Activated CD4-positive, alpha-beta T cell treated with anti-CD3 and anti-CD28 coated beads for 36 hours (primary cell): ENCODE measurements around the gene CRB2. TPM values are rescaled to one million over a fixed set of nuclear protein-coding genes. Genes with fewer than 3 reads are reported as not detected.

Experiments
- ATAC-seq: fragments of 200-7000 bp; cut with Tn5 transposase; one replicate; pipeline ENCODE4 v1.10.0; 2021; ENCODE audit warnings: mild to moderate bottlenecking, moderate library complexity
- CTCF ChIA-PET: fragments of 350-600 bp; sonication (Branson Sonifier 250); formaldehyde crosslinking; loops from one replicate; lab custom pipeline; 2021; ENCODE audit warnings: antibody characterized with exemption; lab: Charles Lee
- POLR2A ChIA-PET: fragments of 350-600 bp; sonication (Branson Sonifier 250); formaldehyde crosslinking; loops from one replicate; lab custom pipeline; 2021; ENCODE audit warnings: antibody characterized with exemption, inconsistent platforms; lab: Charles Lee
- DNase-seq: peaks from one replicate; pipeline ENCODE4 v3.0.0-alpha.2; 2020
- H3K27ac Mint-ChIP-seq: one replicate; pipeline ENCODE4 v1.8.0; 2021; ENCODE audit warnings: mixed read lengths
- H3K27me3 Mint-ChIP-seq: one replicate; pipeline ENCODE4 v1.8.0; 2021; ENCODE audit warnings: mixed read lengths
- H3K36me3 Mint-ChIP-seq: one replicate; pipeline ENCODE4 v1.8.0; 2021; ENCODE audit warnings: low read depth, mixed read lengths
- H3K4me1 Mint-ChIP-seq: one replicate; pipeline ENCODE4 v1.8.0; 2021; ENCODE audit warnings: mixed read lengths
- H3K4me3 Mint-ChIP-seq: one replicate; pipeline ENCODE4 v1.8.0; 2021; ENCODE audit warnings: mild to moderate bottlenecking, moderate library complexity, mixed read lengths
- H3K9me3 Mint-ChIP-seq: one replicate; pipeline ENCODE4 v1.8.0; 2021; ENCODE audit warnings: low read depth, mixed read lengths
- intact Hi-C, 2 experiments: fragments of 100-400 bp; cut with DNase I in 1 of 2; cut with micrococcal nuclease in 1 of 2; formaldehyde crosslinking; loops; one replicate each; pipeline versions ENCODE4 v1.14.2 to v1.15.1; 2022 to 2024; cut with DNase I, micrococcal nuclease
- total RNA-seq, 2 experiments: library from RNA; stranded (reverse); gene quantifications; one replicate each; pipeline ENCODE4 v1.2.3, GENCODE V29; 2021

The CRB2 gene
- not detected for total RNA-seq

DNA sequence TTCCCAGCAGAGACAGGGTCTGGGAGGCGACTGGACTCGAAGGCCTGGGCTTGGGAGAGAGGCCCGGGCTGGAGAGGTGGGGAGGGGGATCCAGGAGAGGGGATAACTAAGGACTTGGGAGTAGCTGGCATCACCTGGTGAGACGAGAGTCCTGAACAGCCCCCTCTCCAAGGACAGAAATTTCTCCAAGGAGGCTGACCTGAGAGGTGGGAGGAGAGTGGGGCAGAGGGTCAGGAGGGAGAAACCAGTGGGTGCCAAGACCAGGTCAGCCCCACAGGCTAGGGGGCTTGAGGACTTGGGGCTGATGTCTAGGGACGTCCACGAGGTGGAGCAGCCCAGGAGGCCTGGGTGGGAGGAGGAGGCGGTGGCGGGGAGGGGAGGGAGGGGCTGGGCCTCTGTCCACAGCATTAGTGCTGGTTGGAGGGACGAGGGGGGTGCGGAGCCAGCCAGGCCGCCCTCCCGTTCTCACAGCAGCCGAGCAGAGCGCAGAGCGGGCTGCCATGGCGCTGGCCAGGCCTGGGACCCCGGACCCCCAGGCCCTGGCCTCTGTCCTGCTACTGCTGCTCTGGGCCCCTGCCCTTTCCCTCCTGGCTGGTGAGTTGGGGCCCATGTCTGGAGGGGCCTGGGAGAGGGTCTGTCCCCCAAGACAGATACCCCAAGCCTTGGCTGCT, at the start of gene CRB2:
Gene CRB2 (plus strand): TSS at position 437 of the 671 bp plus-strand sequence. CDS start 64 bp downstream, at position 501.
- DNase-seq, result no peak
- ChIA-PET CTCF (interaction anchor here (0.6 to 3.3 kb wide), 5 partner anchors 11 to 308 kb away, joined by 3 to 20 read pairs (median 3); no protein-coding TSS in a partner anchor), POLR2A (no interaction called here)
- Mint-ChIP-seq H3K9me3 (no peaks in the 10 kb centered on the region), H3K4me1 (peaks cover 16% of the 10 kb centered on the region), H3K4me3 (no peak within 1 kb of the TSS), H3K27ac (no peak within 1 kb of the TSS), H3K36me3 (no peaks in the 10 kb centered on the region), H3K27me3 (peaks cover 6% of the 10 kb centered on the region)
- ATAC-seq, result no peak
- intact Hi-C loops, result no loop called here

GRCh38 chr9:123309611-123310010, 46.4 kb upstream of the CRB2 start:
- Mint-ChIP-seq H3K9me3 (no peaks in the 10 kb centered on the region), H3K4me3 (no peak overlapping the region), H3K27ac (no peak overlapping the region), H3K27me3 (no peaks in the 10 kb centered on the region), H3K4me1 (peaks cover 13% of the 10 kb centered on the region), H3K36me3 (no peaks in the 10 kb centered on the region)
- ChIA-PET POLR2A (no interaction called here), CTCF (interaction anchor here (1.1 kb wide), 1 partner anchor 138 kb away, joined by 5 read pairs; no protein-coding TSS in a partner anchor)
- intact Hi-C loops, result no loop called here
- no peak for DNase-seq
- ATAC-seq, result no peak

DNA sequence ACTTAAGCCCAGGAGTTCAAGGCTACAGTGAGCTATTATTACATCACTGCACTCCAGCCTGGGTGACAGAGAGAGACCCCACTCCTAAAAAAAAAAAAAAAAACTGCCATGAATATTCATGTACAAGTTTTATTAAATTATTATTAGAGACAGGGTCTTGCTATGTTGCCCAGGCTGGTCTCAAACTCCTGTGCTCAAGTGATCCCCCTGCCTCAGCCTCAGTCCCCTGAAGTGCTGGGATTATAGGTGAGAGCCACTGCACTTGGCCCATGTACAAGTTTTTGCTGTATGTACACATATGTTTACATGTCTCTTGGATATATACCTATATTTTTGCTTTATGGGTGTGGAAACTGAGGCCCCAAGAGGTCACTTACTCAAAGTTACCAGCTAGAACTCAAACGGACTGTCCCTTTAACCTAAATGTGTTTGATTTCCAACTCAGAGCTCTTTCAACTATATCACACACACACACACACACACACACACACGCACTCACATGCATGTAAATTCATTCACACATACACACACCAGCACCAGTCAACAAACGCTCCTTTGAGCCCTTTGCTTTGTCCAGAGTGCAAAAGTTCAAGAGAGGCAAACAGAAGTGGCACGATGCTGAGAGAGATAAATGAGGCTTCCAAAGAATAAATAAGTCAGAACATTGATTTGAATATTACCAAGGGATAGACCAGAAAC, 45.3 kb upstream of the CRB2 start:
- DNase-seq, result no peak
- POLR2A ChIA-PET, result no interaction called here

DNA sequence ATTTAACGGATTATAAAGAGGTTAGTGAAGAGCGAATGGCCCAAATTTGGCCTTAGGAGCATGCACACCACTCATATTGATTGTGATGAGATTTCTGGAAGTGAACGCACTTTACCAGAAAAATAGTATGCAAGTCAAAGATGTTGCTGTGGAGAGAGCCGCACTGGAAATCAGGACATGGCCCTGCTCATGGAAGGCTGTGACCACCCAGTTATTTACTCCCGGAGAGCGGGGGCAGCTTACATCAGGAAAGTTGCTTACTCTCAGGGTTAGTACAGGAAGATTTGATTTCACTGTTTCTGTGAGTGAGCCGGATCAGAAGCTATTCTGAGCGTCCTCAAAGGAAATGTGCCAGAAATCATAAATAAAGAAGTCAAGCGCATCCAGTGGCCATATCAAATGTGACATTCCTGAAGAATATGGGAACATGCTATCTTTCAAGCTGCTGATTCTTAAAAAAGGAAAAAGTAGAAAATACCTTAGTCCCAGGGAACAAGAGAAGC, 44.7 kb upstream of the CRB2 start:
- H3K9me3 Mint-ChIP-seq, result no peaks in the 10 kb centered on the region
- intact Hi-C loops, result no loop called here
- ATAC-seq, result no peak
- ChIA-PET POLR2A (no interaction called here), CTCF (no interaction called here)
- peaks cover 2% of the 10 kb centered on the region for H3K4me1 Mint-ChIP-seq
- no peaks in the 10 kb centered on the region for H3K27me3 Mint-ChIP-seq
- no peak for DNase-seq
- no peak overlapping the region for H3K4me3 Mint-ChIP-seq
- no peaks in the 10 kb centered on the region for H3K36me3 Mint-ChIP-seq
- no peak overlapping the region for H3K27ac Mint-ChIP-seq

More for the DNA sequence above, 45.3 kb upstream of the CRB2 start:
- H3K27ac Mint-ChIP-seq, result no peak overlapping the region
- intact Hi-C loops, result no loop called here
- peaks cover 4% of the 10 kb centered on the region for H3K4me1 Mint-ChIP-seq
- CTCF ChIA-PET, result interaction anchor here (1.1 kb wide), 1 partner anchor 137 kb away, joined by 5 read pairs; no protein-coding TSS in a partner anchor
- no peaks in the 10 kb centered on the region for H3K36me3 Mint-ChIP-seq
- ATAC-seq, result no peak
- no peaks in the 10 kb centered on the region for H3K9me3 Mint-ChIP-seq
- no peaks in the 10 kb centered on the region for H3K27me3 Mint-ChIP-seq
- H3K4me3 Mint-ChIP-seq, result no peak overlapping the region

- DNase-seq, result no peak
- intact Hi-C loops, result no loop called here
- Mint-ChIP-seq H3K27ac (no peak overlapping the region), H3K27me3 (no peaks in the 10 kb centered on the region), H3K36me3 (no peaks in the 10 kb centered on the region), H3K4me3 (no peak overlapping the region), H3K4me1 (peaks cover 3% of the 10 kb centered on the region), H3K9me3 (no peaks in the 10 kb centered on the region)
- ChIA-PET CTCF (no interaction called here), POLR2A (no interaction called here)
- ATAC-seq, result no peak
Measured at GRCh38 chr9:123312306-123312877, 43.6 kb upstream of the CRB2 start.

DNA sequence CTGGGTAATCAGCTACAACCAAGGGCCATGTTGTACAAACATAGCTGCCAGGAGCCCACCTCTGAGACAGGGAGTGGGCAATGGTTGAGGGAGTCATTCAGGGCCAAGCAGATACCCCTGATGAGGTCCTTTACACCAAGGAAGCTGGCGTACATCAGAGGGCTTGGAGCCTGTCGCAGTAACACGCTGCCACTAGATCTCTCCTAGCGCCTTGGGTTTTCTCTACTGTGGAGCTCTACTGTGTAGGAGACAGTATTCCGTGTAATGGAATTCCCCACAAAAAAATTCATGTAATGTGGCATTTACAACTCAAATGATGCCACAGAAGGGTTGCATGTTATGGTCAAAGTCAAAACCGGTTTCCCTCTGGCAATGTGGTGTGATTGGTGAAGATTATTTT, 41.4 kb upstream of the CRB2 start:
- DNase-seq, result no peak
- ChIA-PET POLR2A (no interaction called here), CTCF (no interaction called here)
- H3K4me1 Mint-ChIP-seq, result peaks cover 12% of the 10 kb centered on the region
- H3K27me3 Mint-ChIP-seq, result no peaks in the 10 kb centered on the region
- H3K9me3 Mint-ChIP-seq, result no peaks in the 10 kb centered on the region
- no peaks in the 10 kb centered on the region for H3K36me3 Mint-ChIP-seq
- no peak for ATAC-seq
- no peak overlapping the region for H3K27ac Mint-ChIP-seq
- intact Hi-C loops, result no loop called here
- no peak overlapping the region for H3K4me3 Mint-ChIP-seq

- ChIA-PET POLR2A (interaction anchor here (0.7 kb wide), 1 partner anchor 380 kb away, joined by 3 read pairs; no protein-coding TSS in a partner anchor), CTCF (no interaction called here)
- Mint-ChIP-seq H3K9me3 (no peaks in the 10 kb centered on the region), H3K27me3 (no peaks in the 10 kb centered on the region), H3K36me3 (no peaks in the 10 kb centered on the region), H3K27ac (no peak overlapping the region), H3K4me1 (peaks cover 12% of the 10 kb centered on the region), H3K4me3 (no peak overlapping the region)
- ATAC-seq (no peak), DNase-seq (no peak)
- intact Hi-C loops, result no loop called here
Measured at GRCh38 chr9:123315635-123316034, 40.4 kb upstream of the CRB2 start.

GRCh38 chr9:123316053-123316718, 39.8 kb upstream of the CRB2 start:
- Mint-ChIP-seq H3K36me3 (no peaks in the 10 kb centered on the region), H3K4me1 (peaks cover 12% of the 10 kb centered on the region), H3K27me3 (no peaks in the 10 kb centered on the region), H3K27ac (no peak overlapping the region), H3K9me3 (no peaks in the 10 kb centered on the region), H3K4me3 (no peak overlapping the region)
- ChIA-PET CTCF (no interaction called here), POLR2A (interaction anchor here (0.7 kb wide), 1 partner anchor 380 kb away, joined by 3 read pairs; no protein-coding TSS in a partner anchor)
- ATAC-seq (no peak), DNase-seq (no peak)
- intact Hi-C loops, result no loop called here

GRCh38 chr9:123318202-123318601, 37.8 kb upstream of the CRB2 start:
- DNase-seq (peak; percentile 40), ATAC-seq (no peak)
- peaks cover 30% of the 10 kb centered on the region for H3K4me1 Mint-ChIP-seq
- no peaks in the 10 kb centered on the region for H3K36me3 Mint-ChIP-seq
- H3K4me3 Mint-ChIP-seq, result no peak overlapping the region
- intact Hi-C loops, result no loop called here
- CTCF ChIA-PET, result no interaction called here
- no peaks in the 10 kb centered on the region for H3K9me3 Mint-ChIP-seq
- POLR2A ChIA-PET, result no interaction called here
- no peaks in the 10 kb centered on the region for H3K27me3 Mint-ChIP-seq
- no peak overlapping the region for H3K27ac Mint-ChIP-seq

GRCh38 chr9:123318961-123319421, 37.0 kb upstream of the CRB2 start:
- intact Hi-C loops, result no loop called here
- Mint-ChIP-seq H3K4me1 (peaks cover 32% of the 10 kb centered on the region), H3K9me3 (no peaks in the 10 kb centered on the region), H3K27me3 (no peaks in the 10 kb centered on the region), H3K27ac (no peak overlapping the region), H3K4me3 (no peak overlapping the region), H3K36me3 (no peaks in the 10 kb centered on the region)
- ATAC-seq (no peak), DNase-seq (no peak)
- POLR2A ChIA-PET, result no interaction called here
- CTCF ChIA-PET, result interaction anchor here (0.9 kb wide), 1 partner anchor 31 kb away, joined by 3 read pairs; no protein-coding TSS in a partner anchor
